GM04504 (cell line): ENCODE results near the gene NDST1.

Experiments
- DNase-seq: peaks from one replicate; pipeline ENCODE4 v3.0.0-alpha.2; 2012; ENCODE audit warnings: low read depth

Gene NDST1

DNA sequence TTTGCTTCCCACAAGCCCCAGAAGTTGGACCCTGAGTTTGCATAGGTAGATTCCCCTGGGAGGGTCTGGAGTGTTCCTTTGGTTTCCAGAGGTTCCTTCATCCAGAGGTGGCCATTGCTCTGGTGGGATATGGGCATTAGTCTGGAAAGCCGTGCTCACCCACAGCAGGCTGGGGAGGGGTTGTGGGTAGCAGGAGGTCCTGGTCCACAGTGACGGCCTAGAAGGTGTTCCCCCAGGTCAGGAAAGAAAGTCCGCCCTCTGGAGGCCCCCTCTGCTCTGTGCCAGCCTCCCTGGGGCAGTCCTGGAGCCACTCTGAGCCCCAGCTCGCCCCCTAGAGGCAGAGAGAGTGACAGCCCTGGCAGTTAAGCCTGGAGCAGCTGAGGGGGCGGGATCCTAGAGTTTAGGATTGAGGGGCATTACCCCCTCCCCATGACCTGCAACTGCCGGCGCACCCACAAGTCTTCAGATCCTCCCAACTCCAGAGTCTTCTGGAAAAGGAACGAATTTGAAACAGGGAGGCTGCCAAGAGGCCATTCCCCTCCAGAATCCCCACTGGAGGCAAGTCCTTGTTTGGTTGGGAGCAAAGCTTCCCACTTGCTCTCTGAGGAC is 36.8 kb downstream of the NDST1 start:
- DNase-seq = peak; percentile 33

GRCh38 chr5:150545246-150545645 is 37.3 kb downstream of the NDST1 start:
- DNase-seq = no peak

DNA sequence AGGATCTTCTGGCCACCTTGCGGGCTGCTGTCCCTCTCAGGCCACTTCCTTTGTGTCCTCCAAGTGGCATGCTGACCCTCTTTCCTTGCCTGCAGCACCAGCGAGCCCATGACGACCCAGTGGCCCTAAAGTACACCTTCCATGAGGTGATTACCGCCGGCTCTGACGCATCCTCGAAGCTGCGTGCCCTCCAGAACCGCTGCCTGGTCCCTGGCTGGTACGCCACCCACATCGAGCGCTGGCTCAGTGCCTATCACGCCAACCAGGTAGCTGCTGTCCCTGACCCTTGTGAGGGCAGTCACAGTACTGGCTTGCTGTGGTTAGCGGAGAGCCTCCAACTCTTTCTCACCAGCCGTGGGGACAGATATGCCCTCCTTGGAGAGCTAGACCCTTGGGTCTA is 40.2 kb downstream of the NDST1 start:
- DNase-seq = no peak

GRCh38 chr5:150549735-150550134 is 41.8 kb downstream of the NDST1 start:
- no peak for DNase-seq

- no peak for DNase-seq
Measured at GRCh38 chr5:150550286-150550685, 42.4 kb downstream of the NDST1 start.

DNA sequence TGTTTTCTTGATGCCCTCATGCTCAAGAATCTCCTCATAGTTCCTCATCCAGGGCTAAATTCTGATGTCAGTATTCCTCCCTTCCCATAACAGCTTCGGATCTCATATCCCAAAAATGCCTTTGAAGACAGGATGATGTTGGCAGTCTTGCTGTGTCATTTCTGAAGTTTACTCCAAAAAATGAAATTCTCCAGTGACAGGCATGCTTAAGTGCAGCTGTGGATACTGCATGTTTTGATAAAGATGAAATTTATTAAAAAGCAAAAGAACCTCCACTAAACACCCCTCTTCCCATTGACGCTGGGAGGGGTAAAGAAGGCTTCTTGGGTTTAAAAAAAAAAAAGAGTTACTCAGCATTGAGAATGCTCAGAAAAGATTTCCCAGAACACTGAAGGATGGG is 43.1 kb downstream of the NDST1 start:
- no peak for DNase-seq

DNA sequence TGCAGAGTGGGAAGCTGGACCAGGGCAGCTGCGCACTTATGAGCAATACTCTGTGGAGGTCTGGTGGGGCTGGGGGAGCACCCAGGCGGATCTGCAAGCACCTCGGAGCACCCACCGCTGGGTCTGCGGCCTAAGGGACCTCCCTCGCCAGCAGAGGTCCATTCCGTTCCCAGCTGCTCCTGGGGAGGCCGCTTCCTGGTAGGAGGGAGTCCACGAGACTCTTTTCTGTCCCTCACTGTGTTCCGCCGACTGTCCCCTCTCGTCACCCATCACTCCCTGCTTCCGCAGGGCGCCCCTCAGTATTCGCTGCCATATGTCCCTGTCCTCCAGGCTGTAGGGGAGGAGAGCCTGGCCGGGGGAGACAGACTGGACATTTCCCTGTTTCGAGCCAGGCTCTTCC is 45.5 kb downstream of the NDST1 start:
- DNase-seq = no peak

DNA sequence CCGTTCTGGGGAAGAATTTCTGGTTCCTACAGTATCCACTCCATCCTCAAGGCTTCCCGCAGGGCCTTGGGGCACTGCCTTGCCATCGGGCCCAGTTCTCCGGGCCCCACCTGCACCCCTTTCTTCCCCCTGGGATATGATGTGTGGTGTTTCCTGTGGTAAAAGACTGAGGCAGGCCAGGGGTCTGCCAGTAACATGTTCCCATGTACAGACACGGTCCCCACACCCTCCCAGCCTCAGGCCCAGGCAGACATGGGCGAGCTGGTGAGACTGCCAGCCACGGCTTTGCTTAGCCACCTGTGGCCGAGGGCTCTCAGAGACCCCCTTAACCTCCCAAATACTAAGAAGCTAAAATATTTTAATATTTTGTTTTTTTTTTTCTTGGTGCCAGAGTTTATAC is 46.0 kb downstream of the NDST1 start:
- DNase-seq = no peak

DNA sequence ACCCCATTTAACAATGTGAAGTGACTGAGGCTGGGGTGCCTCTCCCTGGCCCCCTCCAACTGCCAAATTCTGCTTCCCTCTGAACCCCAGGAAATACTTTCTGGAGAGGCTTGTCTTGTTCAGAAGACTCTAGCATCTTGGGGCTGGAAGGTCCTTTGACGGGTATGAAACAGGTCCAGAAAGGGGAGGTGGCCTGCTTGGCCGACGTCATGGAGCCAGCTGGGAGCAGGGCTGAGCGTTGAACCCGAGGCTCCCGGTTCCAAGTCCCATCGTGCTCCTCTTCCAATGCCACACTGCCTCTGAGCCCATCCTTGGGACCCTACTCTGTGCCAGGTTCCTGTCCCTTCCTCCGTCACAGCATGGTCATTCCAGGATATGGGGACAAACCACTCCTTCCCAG is 46.9 kb downstream of the NDST1 start:
- no peak for DNase-seq

- no peak for DNase-seq
Measured at GRCh38 chr5:150556106-150556505, 48.2 kb downstream of the NDST1 start.

GRCh38 chr5:150556859-150557508 is 49.1 kb downstream of the NDST1 start:
- no peak for DNase-seq

GRCh38 chr5:150557509-150557872 is 49.6 kb downstream of the NDST1 start:
- DNase-seq = no peak

GRCh38 chr5:150558088-150558621 is 50.2 kb downstream of the NDST1 start:
- no peak for DNase-seq

- DNase-seq = no peak
Measured at GRCh38 chr5:150559088-150559487, 51.2 kb downstream of the NDST1 start.

- peak; percentile 17 for DNase-seq
Measured at GRCh38 chr5:150559701-150560100, 51.8 kb downstream of the NDST1 start.

DNA sequence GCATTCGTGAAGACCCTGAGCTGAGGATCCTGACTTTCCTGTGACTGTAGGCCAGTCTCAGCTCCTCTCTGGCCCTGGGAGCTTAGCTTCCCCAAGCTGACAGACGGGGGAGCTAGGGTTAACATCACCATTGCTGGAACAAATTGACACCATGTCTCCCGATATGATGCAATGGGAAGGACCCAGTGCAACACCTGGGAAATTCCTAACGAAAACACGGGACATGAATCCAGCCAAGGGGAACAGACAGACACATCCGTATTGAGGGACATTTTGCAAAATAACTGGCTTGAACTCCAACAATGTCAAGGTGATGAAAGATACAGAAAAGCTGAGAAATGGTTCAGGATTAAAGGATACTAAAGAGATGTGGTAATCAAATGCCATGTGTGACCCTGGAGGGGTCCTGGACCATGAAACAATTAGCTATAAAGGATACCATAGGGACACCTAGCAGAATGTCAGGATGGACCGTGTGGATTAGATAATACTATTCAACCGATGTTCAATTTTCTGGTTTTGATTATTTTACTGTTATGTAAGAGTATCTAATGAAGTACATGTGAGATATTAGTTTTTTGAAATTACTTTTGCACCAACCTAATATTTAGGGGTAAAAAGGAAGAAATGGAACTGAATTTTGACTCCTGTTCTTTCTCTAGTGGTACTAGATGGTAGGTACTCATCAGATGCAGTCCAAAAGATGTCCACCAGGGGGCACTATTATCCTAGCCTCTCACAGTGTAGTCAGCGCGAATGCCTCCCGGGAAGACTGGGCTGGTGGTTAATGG is 52.7 kb downstream of the NDST1 start:
- peak; percentile 60 for DNase-seq

- no peak for DNase-seq
Measured at GRCh38 chr5:150561192-150561512, 53.2 kb downstream of the NDST1 start.

DNA sequence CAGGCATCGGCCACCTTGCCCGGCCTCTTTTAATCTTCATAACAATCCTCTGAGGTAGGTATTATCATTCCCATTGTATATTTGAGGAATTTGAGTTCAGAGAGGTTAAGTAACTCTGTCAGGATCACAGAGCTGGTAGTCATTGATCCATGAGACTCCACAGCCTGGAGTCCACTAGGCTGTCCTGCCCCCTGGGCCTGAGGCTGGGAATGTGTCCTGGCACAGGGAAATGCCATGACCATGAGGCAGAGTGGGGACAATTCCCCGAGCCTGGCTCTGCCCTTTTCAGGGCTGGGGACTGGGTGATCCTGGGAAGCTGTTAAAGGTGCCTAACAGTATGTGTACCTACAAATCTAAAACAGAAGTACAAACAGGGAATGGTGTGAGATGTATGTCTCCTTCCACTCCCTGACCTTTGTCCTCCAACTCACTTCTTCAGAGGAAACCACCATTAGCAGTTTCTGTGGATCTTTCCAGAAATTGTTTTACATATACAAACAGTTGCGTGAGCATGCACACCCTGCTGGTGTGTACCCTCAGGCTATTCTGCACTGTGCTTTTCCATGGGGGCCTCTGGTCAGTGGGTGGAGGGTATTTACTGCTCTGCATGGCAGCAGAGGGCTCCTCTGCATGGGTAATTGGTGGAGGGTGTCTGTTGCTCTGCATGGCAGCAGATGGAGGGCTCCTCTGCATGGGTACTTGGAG is 53.8 kb downstream of the NDST1 start:
- no peak for DNase-seq

DNA sequence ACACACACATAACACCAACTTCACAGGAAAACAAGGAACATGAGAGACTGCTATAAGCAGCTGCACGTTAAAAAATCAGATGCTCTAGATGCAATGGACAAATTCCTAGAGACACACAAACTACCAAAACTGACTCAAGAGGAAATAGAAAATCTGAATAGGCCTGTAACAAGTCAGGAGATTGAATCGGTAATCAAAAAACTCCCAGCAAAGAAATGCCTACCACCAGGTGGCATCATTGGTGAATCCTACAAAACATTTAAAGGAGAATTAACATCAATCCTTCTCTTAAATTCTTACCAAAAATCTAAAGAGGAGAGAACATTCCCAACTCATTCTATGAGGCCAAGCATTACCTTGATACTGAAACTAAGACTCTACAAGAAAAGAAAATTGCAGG is 54.9 kb downstream of the NDST1 start:
- DNase-seq = peak; percentile 19

DNA sequence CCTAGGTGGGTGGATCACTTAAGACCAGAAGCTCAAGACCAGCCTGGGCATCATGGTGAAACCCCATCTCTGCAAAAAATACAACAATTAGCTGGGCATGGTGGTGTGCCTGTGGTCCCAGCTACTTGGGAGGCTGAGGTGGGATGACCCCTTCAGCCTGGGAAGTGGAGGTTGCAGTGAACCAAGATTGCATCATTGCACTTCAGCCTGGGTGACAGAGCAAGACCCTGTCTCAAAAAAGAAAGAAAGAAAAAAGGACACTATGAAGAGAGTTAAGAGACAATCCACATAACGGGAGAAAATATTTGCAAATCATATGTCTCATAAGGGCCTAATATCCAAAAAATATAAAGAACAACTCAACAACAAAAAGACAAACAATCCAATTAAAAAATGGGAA is 57.9 kb downstream of the NDST1 start:
- DNase-seq = no peak

GRCh38 chr5:150567031-150567717 is 59.2 kb downstream of the NDST1 start:
- DNase-seq = peak; percentile 62

GRCh38 chr5:150568663-150569062 is 60.7 kb downstream of the NDST1 start:
- DNase-seq = no peak
